ENCODE measurements around the gene RALB.
"Not testable (repeated sequence)": the region's sequence is repeated elsewhere in the genome, so short reads cannot be mapped to it uniquely, and the experiment has no call there.

RALB gene

DNA sequence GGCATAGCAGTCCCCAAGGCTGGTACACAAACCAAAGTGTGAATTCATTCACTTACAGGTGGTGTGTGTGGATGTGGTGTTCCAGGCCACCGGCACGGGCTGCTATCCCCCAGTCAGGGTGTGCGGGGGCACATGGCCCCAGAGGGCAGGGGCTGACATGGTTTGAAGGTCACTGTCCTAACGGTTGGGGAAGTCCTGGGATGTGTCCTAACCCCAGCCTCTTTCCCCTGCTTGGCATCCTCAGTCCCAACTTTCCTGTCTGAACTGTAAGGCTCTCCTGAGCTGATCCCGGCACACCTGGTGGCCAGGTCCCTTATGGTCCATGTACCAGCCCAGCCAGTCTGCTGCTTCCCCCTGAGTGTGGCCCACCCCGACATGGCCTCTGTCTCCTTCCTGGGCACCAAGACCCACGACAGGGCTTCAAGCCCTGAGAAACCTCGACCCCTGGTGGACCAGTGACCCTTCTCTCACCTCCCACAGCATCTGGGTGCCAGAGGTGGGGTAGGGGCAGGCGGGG is 27.0 kb upstream of the RALB start:
- DNase-seq, result no peak

DNA sequence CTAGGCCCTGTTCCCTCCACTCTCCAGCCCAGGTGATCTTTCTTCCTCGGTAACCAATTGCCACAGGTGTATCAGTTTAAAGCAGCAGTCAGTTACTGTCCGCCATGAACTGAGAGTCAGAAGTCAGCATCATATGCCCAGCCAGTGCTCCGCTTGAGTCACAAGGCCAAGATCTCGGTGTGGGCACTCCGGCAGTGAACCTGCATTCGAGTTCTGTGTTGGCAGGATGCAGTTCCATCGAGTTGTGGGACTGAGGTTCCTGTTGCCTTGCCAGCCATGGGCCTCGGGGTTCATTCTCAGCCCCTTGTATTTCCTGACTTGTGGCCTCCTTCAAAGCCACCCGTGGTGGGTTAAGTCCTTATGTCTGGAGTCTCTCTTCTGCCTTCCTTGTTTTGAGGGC is 26.3 kb upstream of the RALB start:
- no peak for DNase-seq

DNA sequence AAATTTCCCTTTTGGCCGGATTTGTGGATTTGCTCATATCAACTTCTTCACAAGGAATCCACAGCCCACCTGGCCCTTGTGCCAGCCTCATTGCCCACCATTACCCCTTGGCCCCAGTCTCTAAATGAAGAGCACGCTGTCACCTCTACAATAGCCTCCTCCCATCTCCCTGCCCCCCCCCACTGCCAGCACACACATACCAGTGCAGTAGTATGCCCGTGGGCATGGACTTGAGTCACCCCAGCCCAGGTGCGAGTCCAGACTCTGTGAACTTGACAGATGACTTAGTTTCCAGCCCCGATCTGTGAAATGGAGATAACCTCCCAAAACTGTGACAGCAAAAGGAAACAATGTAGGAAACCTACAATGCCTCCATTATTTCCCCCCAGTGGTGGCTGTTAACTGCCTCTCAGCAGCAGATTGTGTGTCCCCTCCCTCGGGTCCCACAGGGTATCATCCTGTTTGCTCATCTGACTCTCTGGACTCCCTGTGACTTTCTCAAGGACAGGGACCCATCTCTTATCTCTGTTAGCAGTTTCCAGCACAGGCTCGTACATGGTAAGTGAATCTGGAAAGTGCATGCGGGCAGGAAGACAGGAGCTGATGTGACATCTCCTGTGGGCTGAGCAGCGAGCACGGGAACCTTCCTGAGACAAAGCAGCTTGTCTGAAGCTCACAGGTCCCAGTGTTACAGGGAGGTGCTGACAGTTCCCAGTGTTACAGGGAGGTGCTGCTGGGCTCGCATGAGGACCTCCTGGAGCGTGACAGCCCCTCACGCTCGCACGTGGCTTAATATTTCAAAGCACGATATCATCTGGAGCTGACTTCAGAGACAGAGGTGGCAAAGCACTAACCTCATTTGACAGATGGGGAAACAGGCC is 25.3 kb upstream of the RALB start:
- no peak for DNase-seq

DNA sequence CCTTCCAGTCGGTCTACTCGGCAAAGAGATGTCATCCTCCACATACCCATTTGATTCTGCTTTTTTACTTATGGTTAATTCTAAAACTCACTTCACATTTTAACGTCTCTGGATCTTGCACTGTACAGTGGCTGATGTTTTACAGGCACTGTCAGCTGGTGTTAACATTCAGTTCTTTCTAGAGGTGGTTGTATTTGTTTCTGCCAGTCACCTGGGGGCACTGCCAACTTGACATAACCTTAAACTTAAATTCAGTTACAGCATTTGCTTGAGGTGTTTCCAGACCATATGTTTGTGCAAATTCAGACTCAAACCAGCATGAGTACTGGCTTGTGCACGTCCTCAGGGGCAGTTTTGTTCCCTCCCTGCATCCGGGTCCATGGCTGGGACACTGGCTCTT is 24.1 kb upstream of the RALB start:
- no peak for DNase-seq

DNA sequence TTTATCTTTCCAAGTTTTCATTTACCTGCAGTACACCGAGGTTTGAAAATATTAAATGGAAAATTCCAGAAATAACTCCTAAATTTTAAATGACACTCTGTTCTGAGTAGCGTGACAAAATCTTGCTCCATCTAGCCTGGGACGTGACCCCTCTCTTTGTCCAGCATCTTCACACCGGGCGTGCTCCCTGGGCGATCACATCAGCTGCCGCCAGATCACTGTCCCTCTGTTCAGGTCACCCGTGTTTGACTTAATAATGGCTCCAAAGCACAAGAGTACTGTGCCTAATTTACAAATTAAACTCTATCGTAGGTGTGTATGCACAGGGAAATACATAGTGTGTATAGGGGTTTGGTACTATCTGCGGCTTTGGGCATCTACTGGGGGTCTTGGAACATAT is 23.3 kb upstream of the RALB start:
- DNase-seq, result no peak

DNA sequence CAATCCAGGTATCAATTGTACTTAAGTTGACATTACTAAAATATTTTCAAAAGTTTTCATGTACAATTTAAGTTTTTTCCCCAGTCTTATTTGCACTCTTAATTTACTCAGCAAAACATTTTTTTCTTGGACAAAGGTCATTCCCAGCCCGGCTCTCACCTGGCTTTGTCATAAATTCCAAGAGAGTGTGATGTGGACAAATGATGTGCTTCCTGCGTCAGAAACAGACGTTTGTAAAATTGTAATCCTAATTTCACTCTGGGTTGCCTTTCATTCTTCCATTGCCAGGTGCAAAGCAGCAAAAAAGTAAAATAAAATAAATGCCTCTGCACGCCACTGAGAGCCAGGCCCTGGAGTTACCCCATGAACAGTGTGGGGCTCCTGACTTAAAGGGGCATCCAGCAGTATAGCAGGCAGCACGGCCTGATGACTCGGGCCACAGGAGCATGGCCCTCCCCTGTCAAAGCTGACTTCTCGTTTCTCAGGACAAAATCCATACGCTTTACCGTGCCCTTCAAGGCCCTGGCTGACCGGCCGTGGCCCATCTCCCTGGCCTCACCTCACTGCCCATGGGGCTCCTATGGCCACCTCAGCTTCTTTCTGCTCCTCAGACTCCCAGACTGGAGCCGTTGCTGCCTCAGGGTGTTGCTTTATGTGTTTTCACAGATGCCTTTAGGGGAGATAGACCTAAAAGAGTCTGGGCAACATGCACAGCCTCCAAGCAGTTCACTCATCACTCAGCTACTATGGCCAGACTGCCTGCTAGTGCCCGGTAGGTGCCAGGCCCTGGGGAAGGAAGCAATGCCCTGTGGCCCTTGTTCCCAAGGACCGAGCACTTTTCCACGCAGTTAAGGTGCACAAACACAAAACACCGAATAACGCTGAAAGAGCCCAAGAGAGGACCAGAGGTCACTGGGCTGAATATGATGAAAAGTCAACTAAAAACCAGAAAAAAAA is 21.9 kb upstream of the RALB start:
- no peak for DNase-seq

DNA sequence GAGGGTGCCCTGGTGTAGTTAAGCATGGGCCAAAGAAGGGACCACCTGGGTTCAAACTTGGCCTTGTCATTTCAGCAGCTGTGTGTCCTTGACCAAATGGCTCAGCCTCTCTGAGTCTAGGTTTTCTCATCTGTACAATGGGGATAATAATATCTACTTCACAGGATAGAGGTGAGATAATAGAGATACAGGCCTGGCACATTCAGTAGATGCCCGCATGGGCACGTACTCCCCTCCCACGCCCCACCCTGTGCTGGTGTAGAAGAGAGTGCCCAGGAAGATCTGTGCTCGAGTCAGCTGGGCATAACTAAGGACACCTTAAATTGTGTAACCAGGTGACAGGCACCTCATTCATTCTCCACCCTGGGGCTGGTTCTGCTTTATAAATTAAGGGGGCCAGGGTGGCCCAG is 21.1 kb upstream of the RALB start:
- no peak for DNase-seq

DNA sequence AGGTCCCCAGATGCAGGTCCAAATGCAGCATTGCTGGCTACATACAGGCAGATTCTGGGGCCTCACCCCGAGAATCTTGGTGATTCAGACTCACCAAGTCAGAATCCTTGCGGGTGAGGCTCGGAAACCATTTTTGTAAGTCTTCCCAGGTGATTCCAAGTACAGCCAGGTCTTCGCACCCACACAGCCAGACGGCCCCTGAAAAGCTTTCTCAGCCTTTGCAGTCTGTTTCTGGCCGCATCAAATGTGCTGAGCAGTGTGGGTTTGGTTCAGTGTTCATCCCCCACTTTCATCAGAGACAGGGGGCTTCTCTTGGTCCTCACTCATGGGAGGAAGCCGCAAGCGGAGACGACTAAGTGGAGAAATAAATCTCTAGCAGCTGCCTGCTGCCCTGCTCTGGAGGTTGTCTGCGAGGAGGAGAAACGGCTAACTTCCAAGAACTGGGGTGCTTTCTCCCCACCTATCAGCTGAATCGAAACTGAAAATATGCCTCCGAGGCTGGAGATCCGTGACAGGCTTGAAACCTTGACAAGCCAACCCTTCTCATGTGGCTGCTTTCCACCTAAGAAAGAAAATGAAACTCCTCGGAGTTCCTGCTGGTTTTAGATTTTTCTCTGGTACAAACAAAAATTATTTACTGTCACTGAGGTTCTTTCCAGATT is 20.5 kb upstream of the RALB start:
- no peak for DNase-seq

DNA sequence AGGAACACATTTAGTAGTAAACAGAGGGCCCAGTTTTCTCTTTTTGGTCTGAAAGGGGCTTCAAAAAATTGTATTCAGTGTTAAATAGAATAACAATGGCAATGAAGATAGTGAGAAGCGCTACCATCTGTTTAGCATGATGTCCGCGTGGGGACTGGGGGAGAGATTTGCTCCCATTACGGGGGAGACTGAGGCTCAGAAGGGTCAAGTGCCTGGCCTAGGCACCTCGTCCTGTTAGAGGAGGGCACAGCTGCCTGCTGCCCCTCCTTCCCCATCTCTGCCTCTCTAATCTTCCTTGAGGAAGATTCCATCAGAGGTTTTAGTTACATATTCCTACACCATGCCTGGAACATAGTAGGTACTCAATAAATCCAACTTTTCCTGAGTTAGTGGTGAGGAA is 19.4 kb upstream of the RALB start:
- DNase-seq, result no peak

DNA sequence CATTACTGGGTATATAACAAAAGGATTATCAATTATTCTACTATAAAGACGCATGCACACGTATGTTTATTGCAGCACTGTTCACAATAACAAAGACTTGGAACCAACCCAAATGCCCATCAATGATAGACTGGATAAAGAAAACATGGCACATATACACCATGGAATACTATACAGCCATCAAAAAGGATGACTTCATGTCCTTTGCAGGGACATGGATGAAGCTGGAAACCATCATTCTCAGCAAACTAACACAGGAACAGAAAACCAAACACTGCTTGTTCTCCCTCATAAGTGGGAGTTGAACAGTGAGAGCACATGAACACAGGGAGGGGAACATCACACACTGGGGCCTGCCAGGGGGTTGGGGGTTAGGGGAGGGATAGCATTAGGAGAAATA is 17.5 kb upstream of the RALB start:
- not testable (repeated sequence) for DNase-seq

DNA sequence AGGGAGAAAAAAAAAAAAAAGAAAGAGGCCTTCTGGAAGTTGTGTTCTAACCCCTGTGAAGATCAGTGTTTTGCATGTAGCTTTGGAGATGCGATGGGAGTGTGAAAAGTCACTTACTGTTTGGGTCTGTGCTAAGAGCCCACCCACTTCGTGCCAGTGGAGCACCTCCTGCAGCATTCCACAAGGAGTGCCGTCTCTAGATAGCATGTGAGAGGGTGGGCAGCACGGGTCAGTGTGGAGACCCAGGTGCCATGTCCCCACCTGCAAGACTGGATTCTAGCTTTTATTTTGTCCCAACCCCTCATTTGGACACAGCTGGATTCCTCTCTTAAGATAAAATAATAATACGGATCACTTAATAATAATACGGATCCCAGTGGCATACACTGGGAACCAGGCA is 17.0 kb upstream of the RALB start:
- DNase-seq, result no peak

DNA sequence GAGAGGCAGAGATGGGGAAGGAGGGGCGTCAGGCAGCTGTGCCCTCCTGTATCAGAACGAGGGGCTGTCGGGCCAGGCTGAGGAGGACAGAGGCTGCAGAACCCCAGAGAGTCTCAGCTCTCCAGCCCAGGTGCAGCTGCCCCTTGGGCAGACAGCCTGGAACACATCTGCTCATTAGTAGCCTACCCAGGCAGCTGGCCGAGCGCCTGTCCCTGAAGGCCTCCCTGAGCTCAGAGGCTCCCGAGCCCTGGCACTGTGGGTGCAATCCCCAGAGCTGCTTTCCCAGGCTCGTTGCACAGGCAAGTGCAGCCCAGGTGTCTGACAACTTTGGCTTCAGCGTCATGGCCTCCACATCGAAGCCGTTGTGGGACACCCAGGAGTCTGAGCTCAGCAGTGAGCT is 16.3 kb upstream of the RALB start:
- DNase-seq, result no peak

DNA sequence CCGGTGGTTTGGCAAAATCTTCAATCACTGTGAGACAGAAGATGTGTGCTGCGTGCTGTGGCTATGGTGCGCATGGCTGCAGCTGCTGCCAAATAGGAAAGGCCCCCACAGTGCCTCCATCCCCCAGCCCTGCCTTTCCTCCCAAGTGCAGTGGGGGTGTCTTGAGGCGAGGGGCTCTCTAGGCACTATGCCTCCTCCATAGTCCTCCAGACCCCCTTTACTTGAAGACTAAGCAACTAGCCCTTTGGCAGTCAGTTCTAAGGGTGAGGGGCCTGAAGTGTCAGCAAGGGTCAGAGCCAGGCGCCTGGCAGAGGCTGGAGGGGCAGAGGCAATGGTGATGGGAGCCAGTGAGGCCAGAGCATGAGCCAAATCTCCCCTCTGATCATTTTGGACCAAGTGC is 15.9 kb upstream of the RALB start:
- DNase-seq, result no peak

DNA sequence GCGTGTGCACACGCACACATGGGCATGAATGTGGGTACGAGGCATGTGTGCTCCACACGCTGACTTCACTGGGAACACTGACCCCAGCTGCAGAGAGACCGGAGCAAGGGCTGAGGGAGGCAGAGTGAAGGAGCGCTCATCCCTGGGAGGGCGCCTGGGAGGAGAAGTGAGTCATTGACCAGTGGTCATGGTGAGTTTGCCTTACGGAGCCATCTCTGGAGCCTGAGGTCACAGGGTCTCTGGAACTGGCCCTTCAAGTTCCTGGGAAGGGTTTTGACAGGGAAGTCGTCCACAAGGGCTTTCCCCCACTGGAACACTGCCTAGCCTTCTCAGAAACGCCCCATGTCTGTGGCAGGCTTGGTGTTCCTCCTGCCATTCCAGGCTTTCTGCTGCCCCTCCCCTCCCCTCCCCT is 15.2 kb upstream of the RALB start:
- DNase-seq, result no peak

DNA sequence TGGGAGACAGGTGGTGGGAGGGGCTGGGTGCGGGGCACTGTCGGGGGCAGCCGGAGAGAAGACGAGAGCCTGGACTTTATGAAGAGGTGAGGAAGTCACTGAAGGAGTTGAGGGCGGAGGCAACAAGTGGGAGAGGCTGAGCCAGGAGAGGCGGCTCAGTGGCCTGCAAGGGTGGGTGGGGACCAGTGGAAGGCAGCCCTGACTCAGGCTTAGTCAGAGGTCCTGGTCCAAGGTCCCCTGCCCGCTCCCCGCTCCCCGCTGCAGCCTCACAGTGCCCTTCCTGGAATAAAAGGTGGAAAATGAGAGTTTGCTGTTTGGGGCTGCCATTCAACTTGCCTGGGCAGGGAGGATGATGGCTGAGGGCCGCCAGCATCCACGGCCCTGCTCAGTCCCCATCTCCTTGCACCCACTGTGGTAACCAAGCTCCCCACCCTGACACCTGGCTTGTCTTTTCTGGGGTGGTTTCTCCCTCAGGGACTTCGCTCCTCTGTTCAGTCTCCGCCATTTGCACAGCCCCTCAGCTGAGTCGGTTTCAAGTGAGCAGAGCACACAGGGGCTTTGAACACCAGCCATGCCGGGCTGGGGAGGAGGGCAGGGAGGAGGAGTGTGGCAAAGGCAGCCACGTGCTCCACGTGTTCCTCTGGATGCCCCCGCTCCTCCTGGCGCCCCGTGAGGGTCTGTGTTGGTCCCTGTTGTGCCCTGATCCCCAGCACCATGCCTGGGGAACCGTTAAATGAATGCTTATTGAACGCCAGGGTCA is 13.7 kb upstream of the RALB start:
- DNase-seq, result no peak

DNA sequence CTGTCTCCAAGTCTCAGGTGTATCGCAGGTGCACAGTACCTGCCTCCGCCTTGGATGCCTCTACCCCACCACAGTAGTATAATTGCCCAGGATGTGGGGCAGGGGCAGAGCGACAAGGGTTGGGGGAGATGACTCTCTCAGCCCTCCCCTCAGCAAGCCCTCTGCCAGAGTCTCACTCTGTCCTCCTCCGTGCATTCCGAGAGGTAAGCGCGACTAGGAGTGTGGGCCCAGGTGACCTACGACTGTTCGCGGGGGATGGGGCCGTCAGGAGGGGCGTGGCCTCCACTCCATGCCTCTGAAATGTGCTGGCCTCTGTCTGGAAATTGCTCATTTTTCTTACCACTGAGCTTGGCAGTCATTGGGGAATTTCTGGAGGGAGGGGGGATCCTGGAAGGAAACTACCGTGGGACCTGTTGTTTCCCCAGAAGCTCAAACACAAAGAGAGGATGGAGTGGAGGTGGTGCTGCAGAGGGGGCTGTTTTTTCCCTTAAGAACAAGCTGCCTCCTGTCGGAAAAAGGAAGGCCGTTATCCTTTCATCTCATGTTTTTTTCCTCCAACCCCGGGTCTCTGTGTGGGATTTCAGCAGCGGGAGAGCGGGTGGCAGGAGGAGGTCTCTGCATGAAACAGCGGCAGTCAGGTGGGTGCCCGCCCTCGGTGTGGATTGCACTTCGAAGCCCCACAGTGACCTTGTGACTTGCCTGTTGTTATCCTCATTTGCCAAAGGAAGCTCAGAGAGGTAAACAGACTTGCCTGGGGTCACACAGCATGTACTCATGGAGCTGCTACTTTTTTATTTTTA is 13.0 kb upstream of the RALB start:
- no peak for DNase-seq

DNA sequence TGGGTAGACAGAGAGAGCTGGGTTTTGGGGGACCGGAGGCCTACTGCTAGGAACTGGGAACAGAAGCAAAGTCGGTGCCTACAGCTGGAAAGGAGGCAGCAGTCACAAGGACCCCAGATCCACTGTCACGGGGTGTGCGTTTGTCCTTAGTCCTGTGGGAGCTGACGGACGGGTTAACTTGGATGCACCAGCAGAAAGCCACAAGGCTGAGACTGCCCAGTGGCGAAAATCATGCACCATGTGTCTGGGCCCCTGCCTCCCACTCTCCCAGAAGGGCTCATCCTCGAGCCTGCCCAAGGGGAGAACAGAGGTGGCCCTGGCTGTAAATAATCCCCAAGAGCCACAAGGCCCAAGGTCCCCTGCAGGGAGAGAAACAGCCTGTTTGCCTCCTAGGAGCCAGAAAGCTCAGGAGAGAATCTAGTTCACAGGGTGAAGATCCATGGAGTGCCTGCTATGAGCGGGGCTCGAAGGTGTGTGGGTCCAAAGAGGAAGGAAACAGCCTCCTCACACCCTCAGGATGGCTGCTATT is 11.7 kb upstream of the RALB start:
- no peak for DNase-seq

DNA sequence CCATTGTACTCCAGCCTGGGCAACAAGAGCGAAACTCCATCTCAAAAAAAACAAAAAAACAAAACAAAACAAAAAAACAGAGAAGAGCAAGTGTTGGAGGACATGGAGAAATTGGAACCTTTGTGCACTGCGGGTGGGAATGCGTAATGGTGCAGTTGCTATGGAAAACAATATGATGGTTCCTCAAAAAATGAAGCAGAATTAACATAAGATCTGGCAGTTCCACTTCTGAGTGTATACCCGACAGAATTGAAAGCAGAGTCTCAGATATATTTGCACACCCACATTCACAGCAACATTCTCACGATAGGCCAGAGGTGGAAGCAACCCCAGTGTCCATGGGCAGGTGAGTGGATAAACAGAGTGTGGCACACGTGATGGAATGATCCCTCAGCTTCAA is 11.0 kb upstream of the RALB start:
- no peak for DNase-seq

DNA sequence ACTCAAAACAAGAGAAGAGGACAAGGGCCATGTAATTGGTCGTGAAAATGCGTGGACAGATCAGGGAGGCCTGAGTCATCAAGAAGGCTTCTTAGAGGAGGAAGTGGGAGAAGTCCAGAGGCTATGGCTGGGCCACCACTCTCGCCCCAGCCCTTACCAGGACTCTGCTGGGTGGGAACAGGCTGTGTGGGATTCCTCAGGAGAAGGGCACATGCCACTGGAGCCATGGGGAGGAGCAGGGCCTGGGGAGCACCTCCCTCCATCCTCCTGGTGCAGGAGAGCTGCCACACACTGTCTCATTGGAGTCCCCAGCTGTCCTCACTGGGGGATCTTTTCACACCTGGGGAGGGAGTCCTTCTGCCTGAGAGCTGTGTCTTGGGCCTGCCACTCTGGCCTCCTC is 9.4 kb upstream of the RALB start:
- no peak for DNase-seq

DNA sequence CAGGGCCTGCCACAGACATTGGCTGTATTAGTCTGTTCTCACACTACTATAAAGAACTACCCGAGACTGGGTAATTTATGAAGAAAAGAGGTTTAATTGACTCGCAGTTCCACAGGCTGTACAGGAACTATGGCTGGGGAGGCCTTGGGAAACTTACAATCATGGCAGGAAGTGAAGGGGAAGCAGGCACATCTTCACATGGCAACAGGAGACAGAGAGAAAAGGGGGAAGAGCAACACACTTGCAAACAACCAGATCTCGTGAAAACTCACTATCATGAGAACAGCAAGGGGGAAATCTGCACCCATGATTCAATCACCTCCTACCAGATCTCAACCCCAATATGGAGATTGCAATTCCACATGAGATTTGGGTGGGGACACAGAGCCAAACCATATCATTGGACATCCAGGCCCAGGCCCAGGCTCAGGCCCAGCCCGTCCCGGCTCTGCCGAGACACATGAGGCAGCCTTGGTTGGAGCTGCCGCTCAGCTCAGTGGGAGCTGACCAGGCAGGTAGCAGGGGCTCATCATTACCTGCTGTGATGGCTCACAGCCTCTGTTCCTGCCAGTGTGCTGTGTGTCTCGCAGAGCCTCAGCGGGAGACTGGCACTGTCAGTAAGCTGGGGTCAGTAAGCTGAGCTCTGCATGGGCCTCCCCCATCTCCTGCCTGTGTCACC is 8.6 kb upstream of the RALB start:
- no peak for DNase-seq
